Mammary epithelial cell (primary cell): ENCODE measurements around the gene HDAC9.

Source experiments
- CTCF ChIP-seq, 2 donors: IDR thresholded peaks in 1 of 2; conservative IDR thresholded peaks in 1 of 2; 2 replicates each; pipeline ENCODE4 v1.5.1; 2011 to 2012; ENCODE audit warnings: inconsistent platforms in 2 of 2, low read length in 2 of 2, mild to moderate bottlenecking in 2 of 2, control low read depth in 1 of 2, low read depth in 1 of 2; ENCODE audit not compliant: insufficient read depth in 1 of 2; ENCODE audit errors: extremely low read depth in 1 of 2
- EZH2 ChIP-seq: IDR thresholded peaks from 2 replicates; pipeline ENCODE4 v1.6.1; 2012; ENCODE audit warnings: low read length, inconsistent platforms, borderline replicate concordance

GRCh38 chr7:19030281-19030680 lies 534.7 kb downstream of the HDAC9 start:
- TF ChIP-seq CTCF (conservative IDR thresholded peaks at IDR 0.05 in 1 of 2, IDR thresholded peaks at IDR 0.05 in 1 of 2; ENCODE audit: extremely low read depth in 1 of 2, insufficient read depth in 1 of 2, low read depth in 1 of 2, low read length in 2 of 2) (no peak), EZH2 (no peak)
